Stimulated activated CD4-positive, alpha-beta T cell treated with anti-CD3 and anti-CD28 coated beads, TNF-alpha, amount 100 ng/mL, for 24 hours (primary cell): ENCODE data around the gene CADM3.
A peak's percentile ranks its signal among the peaks of the same experiment; 100 is the strongest.

Source experiments
- DNase-seq, 3 experiments: peaks; one replicate each; pipeline ENCODE4 v3.0.0-alpha.2; 2020; ENCODE audit warnings: low read depth in 3 of 3

CADM3 gene

DNA sequence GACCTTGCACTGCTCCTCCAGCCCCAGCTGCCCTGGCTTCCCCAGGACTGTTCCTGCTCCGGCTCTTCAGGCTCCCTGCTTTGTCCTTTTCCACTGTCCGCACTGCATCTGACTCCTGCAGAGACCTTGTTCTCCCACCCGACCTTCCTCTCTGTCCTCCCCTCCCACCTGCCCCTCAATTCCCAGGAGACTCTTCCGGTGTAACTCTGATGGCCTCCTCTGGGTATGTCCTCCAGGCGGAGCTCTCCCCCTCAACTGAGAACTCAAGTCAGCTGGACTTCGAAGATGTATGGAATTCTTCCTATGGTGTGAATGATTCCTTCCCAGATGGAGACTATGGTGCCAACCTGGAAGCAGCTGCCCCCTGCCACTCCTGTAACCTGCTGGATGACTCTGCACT lies 33.8 kb downstream of the CADM3 start:
- no peak for DNase-seq

DNA sequence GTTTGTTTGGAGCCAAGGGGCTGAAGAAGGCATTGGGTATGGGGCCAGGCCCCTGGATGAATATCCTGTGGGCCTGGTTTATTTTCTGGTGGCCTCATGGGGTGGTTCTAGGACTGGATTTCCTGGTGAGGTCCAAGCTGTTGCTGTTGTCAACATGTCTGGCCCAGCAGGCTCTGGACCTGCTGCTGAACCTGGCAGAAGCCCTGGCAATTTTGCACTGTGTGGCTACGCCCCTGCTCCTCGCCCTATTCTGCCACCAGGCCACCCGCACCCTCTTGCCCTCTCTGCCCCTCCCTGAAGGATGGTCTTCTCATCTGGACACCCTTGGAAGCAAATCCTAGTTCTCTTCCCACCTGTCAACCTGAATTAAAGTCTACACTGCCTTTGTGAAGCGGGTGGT lies 34.7 kb downstream of the CADM3 start:
- no peak for DNase-seq

DNA sequence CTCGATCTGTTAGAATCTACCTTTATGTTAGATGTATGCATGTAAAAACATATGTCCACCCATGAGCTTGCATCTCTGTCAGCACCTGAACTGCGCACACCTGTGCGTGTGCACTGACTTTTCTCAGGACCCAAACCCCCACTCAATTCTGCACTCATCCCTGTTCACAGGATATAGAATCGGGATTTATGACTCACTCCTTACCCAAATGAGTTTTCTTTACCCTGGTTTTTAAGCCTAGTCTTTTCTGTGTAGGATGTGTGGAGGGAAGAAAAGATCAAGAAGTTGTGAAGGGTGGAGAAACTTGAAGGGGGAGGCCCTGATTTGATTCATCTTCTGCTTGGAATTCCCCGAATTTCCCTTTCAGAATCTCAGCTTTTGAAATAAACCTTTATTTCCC lies 35.7 kb downstream of the CADM3 start:
- no peak for DNase-seq

DNA sequence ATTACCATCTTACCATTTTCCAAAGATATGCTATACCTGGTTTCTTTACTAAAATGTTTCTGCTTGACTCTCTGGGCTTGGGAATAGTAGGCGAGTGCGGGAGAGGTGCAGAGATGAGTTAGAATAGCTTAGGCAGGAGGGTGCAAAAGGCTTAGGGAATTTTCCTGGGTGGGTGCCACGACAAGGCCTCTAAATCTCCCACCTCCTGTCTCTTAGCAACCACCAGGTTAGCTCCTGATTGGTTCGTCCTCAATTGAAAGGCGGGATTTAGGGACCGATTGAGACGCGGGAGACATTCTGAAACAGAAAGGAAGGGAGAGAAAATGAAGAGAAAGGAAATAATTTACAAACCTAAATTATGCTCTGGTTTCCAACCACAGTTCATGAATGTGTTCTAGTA lies 36.4 kb downstream of the CADM3 start:
- no peak for DNase-seq

DNA sequence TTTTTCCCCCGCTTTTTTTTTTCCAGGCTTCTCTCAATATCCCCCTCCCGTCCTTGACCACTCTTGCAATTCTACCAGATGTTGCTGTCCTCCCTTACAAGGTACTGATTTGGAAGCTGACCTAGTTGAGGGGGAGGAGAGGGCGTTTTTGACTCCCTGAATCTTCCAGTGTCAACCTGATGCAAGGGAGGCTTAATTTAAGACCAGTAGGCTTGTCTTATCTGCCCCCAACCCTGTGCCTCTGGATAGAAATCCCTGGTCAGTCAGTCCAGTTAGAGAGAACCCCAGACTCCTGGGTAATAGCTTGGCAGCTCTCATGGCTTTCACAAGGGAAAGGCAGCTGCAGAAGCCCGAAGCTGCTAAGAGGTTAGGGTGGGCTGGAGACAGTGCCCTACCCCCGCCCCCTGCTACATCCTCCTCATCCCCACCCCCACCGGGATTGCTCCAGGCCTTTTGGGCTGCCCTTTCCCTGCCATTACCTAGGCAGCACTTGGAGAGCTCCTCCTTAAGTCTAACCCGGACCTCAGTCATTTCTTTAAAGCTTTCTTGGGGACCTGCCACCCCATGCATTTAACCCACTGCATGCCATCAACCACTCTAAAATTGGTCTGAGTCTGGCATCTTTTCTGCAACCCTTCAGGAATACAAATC lies 36.9 kb downstream of the CADM3 start:
- DNase-seq = no peak

DNA sequence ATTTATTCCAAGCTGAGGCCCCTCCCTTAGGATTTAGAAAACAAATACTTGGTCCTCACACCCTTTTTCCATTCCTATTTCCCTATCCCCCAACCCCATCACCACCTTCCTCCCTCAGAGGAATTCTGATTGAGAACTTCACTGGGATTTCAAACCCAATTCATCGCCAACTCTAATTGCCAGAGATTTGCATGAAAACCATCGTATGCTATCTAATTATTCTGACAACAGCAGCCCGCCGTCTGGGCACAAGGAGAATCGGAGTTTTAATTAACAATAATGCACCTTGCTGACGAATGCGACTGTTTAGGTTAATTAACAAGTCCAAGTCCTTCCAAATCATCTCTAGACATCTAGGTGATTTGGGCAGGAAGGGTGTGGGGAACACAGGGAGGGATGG lies 37.6 kb downstream of the CADM3 start:
- DNase-seq = no peak

DNA sequence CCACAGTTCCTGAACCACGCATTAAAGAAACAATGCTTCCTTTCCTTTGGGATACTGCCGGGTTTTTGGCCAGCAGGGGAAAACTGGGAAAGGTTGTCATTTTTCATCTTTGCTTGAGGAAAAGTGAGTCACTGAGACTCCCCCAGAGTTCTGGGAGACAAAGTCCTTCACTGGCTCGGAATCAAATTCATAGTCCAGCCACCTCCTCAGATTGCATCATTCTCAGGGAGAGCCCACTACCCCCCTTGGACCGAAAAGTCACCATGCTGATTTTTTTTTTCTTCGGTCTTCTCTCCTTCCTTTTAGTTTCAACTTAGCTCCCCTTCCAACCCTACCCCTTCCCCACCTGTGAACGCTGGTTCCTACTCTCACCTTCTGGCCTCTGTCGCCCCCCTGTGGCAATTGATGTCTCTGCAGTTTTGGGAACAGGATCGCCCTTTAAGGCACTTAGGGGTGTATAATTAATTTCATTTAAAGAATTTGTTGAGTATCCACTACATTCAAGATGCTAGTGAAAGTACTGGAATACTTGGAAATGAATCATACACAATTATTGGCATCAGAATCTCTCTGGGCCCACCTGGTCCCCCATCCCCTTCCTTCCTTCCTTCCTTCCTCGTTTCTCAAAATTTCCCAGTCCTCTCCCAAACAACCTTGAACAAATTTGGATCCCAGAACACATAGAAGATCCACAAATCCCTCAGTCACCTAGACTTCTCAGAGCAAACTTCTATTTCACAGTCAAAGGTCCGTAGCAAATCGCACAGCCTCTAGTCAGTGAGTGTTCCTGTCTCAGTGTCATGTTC lies 40.1 kb downstream of the CADM3 start:
- DNase-seq = peak; percentile 21 to 52 (median 27)

DNA sequence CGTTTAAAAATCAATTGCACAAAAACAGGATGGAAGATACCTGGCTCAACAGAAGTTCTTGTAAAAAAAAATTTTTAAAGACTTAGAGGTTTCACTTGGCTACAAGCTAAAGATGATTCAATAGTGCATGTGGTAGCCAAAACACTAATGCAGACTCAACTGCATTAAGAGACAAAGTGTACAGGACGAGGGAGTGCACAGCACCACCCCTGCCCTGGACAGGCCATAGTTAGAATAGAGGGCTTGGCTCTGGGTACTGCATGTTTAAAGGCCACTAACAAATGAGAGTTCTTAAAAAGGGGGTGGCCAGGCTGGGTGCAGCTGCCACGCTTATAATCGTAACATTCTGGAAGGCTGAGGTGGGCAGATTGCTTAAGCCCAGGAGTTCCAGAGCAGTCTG lies 41.2 kb downstream of the CADM3 start:
- DNase-seq = no peak

DNA sequence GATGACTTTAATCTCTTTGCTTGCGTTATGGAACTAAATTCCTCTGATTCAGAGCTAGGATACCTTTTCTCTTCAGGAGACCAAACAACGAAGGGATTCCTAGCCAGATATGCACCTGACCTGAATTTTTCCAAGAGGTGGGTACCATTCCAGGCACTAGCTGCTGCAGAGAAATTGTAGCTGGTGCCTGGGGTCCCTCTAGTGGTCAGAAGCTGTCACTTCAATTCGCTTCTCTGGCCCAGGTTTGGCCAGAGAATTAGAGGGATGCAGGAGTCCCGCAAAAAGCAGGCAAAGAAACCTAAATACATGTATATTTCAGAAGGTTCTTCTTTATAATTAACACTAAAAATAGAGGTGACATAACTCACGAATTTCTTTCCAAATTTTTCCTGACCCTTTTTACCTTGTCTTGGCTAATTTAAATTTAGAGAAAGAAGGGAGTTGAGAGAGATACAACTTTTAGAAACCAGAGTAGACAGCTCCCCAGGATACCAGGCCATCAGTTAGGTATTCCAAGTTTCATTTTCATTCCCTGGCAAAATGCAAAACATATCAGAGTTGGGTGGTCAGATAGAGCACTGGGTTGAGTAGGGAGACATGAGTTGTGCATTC lies 42.8 kb downstream of the CADM3 start:
- DNase-seq = peak in 2 of 3 experiments; percentile 6 to 15

DNA sequence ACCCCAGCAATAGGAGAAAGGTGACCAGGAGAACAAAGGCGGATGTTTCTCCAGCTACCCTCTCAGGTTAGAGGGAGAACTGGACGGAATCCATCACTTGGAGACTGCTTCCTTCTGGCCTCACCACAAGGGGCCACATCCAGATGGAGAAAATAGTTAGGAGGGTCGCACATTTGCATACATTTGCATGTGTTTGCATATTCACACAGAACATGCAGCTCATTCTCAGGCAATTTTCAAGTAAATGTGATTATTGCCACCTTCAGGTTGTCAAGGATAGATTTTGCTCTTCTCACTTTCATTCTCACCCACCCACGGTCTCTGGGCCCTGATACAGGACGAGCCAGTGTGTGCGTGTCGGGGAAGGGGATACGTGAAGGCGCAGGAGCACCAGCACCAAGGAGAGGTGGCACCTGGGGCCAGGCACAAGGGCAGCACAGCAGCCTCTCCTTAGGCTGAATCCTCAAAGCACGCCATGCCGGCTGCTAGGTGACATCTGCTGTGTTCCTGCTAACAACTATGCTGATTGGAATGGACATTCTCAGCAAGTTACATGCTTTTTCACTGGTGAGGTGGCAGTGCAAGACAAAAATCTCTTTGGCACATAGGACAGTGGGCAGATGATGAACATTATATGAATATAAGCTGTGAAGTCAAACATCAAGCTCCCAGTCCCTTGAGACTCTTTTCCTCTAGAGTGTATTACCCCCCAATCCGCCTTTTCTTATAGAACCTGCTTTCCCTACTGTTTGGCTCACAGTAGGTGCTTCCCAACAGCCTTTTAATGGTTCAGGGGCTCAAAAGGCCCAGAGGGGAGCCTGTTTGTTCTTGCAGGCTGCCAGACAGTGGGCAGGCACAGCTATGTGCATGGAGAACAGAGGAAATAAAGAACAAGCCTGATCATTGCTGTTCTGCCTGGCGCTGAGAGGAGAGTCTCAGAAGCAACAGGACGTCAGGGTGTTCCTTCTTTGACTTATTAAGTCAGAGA lies 47.5 kb downstream of the CADM3 start:
- DNase-seq = no peak

DNA sequence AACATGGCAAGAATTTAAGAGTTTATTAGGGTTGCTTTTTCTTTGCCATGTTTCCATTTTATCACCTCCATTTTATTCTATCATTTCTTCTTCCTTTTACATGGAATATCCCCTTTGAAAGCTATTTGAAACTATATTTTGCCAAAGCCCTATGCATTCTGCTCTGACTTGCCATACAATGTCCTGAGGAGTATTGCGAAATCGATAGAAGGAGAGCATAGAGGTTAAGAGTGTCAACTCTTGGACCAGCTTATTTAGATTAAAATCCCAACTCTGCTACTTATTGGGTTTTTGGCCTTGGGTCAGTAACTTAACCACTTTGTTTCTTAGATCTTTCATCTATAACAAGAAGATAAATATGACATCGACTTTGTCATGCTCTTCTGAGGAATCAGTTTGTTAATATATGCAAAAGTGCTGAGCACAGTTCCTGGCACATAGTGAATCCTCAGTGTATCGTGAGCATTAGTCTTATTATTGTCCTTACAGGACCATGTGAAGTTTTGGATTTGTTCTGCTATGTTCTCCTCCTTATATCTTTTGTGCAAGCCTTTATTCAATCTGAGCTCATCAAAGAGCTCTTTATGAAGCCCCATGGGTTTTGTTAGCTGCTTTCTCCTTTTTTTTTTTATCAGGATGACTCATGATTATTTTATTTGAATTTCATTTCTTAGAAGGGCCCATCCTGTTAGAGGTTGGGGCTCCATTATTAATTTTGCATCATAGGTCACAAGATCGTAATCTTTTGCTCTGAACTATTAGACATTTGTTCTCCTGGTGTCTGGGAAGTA lies 50.9 kb downstream of the CADM3 start:
- DNase-seq = no peak

DNA sequence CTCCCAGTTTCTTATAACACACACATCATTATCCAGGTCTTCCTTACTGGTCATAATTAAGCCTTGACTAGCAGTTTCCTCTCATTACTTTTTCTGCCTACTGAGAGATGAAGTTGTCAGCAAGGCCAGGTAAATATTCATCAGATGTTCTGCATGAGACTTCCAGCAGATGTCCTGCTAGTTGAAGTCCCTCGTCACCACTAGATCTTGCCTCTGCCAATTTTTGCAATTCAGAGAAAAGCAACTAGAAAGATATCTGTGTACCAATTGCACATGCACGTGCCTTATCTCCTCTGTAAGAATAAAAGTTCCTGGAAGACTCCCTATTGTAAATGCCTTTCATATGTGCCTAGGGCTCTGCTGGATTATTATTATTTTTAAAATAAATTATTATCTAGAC lies 51.6 kb downstream of the CADM3 start:
- no peak for DNase-seq

DNA sequence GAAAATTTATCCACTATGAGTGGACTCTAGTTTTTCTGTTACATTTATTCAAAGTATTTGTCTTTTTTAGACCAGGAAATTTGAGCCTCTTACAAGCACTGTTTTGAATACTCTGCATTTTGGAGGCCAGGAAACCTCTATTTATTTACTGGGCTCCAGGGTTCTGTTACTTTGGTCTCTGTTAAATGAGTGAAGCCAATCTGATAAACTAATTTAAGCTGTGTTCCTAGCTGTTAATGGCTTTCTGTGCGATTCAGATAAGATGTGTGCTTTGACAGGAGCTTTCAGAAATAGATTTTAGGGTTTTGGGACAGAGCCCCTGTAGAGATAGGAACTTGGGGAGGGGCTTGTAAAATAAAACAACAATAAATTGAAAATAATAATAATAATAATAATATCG lies 57.1 kb downstream of the CADM3 start:
- DNase-seq = no peak

DNA sequence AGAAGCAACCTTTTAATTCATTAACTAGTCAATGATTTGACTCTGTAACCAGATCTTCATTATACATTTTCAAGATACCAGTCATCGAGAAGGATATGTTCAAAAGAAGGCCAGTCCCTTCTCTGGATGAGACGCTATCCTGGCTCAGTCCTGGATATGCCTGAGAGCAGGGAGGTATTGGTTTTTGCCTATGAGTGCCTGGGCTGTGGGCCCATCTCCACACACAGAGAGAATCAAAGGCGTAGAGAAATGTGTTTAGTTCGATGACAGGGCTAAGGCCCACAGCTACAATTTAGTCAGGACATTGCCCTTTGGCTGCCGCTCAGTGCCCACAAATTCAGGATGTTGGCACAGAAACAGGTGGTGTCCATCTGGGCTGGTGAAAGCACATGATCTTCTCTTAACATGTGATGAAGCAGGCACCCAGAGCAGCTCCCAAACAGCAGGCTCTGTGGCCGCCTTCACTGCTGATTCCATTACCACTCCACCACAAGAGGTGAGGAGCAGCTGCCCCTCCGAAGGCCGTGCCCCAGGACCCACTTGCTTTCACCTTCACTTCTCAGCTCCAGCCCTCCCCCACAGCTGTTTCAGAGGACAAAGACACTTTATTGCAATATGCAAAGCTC lies 58.0 kb downstream of the CADM3 start:
- DNase-seq = no peak

DNA sequence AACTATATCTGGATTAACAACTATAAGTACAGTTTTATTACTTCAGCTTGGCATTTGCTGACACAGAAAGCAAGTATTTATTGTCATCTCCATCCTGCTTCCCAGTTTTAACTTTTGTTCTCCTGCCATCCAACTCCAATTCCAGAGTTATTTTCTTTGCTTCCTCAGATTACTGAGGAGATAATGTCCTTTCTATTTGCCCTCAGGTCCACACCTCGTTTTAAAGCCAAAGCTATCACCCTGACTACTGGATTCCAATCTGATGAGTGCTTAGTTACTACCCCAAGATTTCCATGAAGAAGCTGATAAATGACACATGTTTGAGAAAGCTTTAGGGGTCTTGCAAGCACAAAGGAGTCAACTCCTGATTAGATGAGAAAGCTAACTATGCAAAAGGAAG lies 58.5 kb downstream of the CADM3 start:
- DNase-seq = no peak

DNA sequence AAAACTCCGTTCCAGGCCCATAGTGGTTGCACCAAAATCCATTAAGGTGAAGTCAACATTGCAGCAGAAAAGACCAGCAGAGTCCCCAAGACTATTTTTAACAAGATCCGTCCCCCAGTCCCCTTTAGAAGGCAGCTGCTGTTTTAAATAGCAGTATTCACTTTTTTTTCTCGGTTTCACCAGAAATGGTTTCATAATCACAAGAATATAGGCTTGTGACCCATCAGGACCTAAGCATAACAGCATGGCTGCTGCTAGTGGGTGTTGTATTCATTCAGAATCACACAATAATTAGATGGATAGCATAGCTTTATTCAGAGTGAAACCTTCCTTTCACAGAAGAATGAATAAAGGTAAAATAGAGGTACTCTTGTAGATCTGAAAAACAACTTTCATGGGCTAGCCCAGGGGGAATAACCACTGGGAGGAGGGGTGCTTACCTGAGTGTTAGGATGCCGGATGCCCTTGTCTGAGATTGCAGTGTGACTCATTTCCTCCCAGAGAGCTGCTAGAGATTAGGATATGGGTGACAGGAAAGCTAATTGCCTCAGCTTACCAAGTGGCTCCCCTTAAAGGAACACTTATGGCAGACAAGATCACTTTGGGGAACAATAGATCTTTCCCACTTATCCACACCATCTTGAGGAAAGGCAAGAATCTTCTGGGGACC lies 68.3 kb downstream of the CADM3 start:
- no peak for DNase-seq

DNA sequence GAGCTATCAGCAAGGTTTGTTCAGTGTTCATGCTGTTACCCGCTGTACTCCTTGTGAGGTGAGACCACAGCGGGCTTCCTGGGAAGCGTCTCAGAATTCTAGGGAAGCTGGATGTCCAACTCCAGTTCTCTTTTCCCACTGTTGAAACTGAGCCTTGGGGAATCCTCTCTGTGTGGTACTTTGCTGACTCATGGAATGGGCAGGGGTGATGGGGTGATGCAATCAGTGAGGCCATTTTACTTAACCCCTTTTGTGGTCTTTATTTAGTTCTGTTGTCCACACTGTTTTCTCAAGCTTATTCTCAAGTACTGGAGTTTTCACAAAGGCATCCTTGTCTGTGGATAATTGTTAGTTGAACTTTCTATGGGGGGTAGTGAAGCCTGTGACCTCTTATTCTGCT lies 75.9 kb downstream of the CADM3 start:
- DNase-seq = no peak

DNA sequence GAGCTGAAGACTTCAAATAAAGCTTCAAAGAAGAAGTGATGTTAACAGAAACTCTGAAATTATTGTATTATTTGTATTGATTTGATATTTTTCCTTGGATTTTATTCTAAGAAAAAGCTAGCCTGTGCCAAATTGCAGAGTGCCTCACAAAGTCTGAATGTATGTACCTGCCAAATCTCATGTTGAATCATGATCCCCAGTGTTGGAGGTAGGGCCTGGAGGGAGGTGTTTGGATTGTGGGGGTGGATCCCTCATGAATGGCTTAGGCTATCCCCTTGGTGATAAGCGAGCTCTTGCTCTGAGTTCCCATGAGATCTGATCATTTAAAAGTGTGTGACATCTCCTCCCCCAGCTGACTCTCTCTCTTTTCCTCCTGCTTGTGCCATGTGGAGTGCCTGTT lies 76.9 kb downstream of the CADM3 start:
- no peak for DNase-seq

DNA sequence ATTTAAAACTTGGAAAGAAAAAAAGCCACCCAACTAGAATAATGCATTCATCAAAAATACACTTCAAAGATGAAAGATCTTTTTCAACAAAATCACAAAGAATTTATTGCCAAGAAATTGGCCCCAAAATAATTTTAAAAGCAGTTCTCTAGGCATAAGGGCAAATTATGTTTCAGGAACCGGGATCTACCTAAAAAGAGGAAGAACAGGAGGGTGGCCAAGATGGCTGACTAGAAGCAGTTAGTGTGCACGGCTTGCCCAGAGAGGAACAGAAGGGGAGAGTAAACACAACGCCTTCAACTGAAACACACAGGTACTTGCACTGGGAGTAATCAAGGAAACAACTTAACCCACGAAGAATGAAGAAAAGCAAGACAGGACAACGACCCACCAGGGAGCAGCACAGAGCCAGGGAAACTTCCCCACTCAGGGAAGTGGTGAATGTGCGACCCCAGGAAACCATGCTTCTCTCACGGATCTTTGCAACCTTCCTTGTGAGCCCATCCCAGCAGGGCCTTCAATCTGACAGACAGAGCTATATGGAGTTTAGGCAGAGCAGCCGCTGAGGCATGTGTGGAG lies 79.3 kb downstream of the CADM3 start:
- no peak for DNase-seq
